ENCODE data around the gene GPR157. TPM values are rescaled to one million over a fixed set of nuclear protein-coding genes. Genes with fewer than 3 reads are reported as not detected.
"Not testable (repeated sequence)": the region's sequence is repeated elsewhere in the genome, so short reads cannot be mapped to it uniquely, and the experiment has no call there.

Gene GPR157
- total RNA-seq, 6 donors from 2014 or later = 12.0 to 26.5 (median 16.7) TPM

GRCh38 chr1:9149151-9149550 lies 20.2 kb upstream of the GPR157 start:
- Histone ChIP-seq H3K4me3 (no peak overlapping the region), H3K27ac (peak overlapping the region; percentile 74 to 82 (median 80)), H3K27me3 (no peaks in the 10 kb centered on the region), H3K9me3 (no peaks in the 10 kb centered on the region), H3K36me3 (no peaks in the 10 kb centered on the region), H3K4me1 (peaks cover 16 to 30% (median 24%) of the 10 kb centered on the region in 4 donors)
- TF ChIP-seq EP300 (IDR thresholded peaks at IDR 0.05) (no peak), POLR2AphosphoS5 (IDR thresholded peaks at IDR 0.05) (no peak), POLR2A (IDR thresholded peaks at IDR 0.05) (no peak)
- ATAC-seq (ENCODE audit: low FRiP score in 2 of 2) = no peak
- WGBS, 2 donors = 82 to 85% methylated on average over 3 of the region's 3 CpGs
- DNase-seq = peak in 1 of 2 donors; percentile 60

GRCh38 chr1:9146156-9146555 lies 17.3 kb upstream of the GPR157 start:
- 62% methylated on average over 8 of the region's 8 CpGs for WGBS, 2 donors
- H3K4me1 ChIP-seq = peaks cover 19 to 29% (median 21%) of the 10 kb centered on the region in 4 donors
- no peaks in the 10 kb centered on the region for H3K9me3 ChIP-seq
- ATAC-seq (ENCODE audit: low FRiP score in 2 of 2) (no peak), DNase-seq (no peak)
- H3K27ac ChIP-seq = no peak overlapping the region
- no peaks in the 10 kb centered on the region for H3K27me3 ChIP-seq
- no peaks in the 10 kb centered on the region for H3K36me3 ChIP-seq
- no peak overlapping the region for H3K4me3 ChIP-seq
- TF ChIP-seq POLR2A (IDR thresholded peaks at IDR 0.05) (no peak), CTCF (IDR thresholded peaks at IDR 0.05) (no peak), EP300 (IDR thresholded peaks at IDR 0.05) (no peak), POLR2AphosphoS5 (IDR thresholded peaks at IDR 0.05) (no peak)

GRCh38 chr1:9145714-9146113 lies 16.8 kb upstream of the GPR157 start:
- 84 to 87% methylated on average over 5 of the region's 5 CpGs for WGBS, 2 donors

GRCh38 chr1:9145021-9145668 lies 16.2 kb upstream of the GPR157 start:
- H3K4me1 ChIP-seq = peaks cover 10 to 22% (median 16%) of the 10 kb centered on the region in 4 donors
- DNase-seq = peak in 1 of 2 donors; percentile 66
- no peak for ATAC-seq (ENCODE audit: low FRiP score in 2 of 2)
- no peaks in the 10 kb centered on the region for H3K27me3 ChIP-seq
- H3K27ac ChIP-seq = no peak overlapping the region
- WGBS, 2 donors = 78 to 90% methylated on average over 8 to 17 of the region's 17 CpGs
- H3K9me3 ChIP-seq = no peaks in the 10 kb centered on the region
- TF ChIP-seq EP300 (IDR thresholded peaks at IDR 0.05) = no peak
- no peak for TF ChIP-seq CTCF (IDR thresholded peaks at IDR 0.05)
- no peak for TF ChIP-seq POLR2A (IDR thresholded peaks at IDR 0.05)
- no peak for TF ChIP-seq POLR2AphosphoS5 (IDR thresholded peaks at IDR 0.05)
- no peaks in the 10 kb centered on the region for H3K36me3 ChIP-seq
- H3K4me3 ChIP-seq = no peak overlapping the region

More at GRCh38 chr1:9145714-9146113, 16.8 kb upstream of the GPR157 start:
- Histone ChIP-seq H3K9me3 (no peaks in the 10 kb centered on the region), H3K4me1 (peaks cover 16 to 27% (median 20%) of the 10 kb centered on the region in 4 donors), H3K27ac (no peak overlapping the region), H3K36me3 (no peaks in the 10 kb centered on the region), H3K4me3 (no peak overlapping the region), H3K27me3 (no peaks in the 10 kb centered on the region)
- ATAC-seq (ENCODE audit: low FRiP score in 2 of 2) = no peak
- DNase-seq = no peak
- TF ChIP-seq POLR2A (IDR thresholded peaks at IDR 0.05) (no peak), EP300 (IDR thresholded peaks at IDR 0.05) (no peak), CTCF (IDR thresholded peaks at IDR 0.05) (no peak), POLR2AphosphoS5 (IDR thresholded peaks at IDR 0.05) (no peak)

GRCh38 chr1:9144494-9144893 lies 15.6 kb upstream of the GPR157 start:
- H3K9me3 ChIP-seq; H3K4me3 ChIP-seq; H3K36me3 ChIP-seq; H3K27ac ChIP-seq; ATAC-seq (ENCODE audit: low FRiP score in 2 of 2); H3K27me3 ChIP-seq: not testable (repeated sequence)
- DNase-seq = peak in 1 of 2 donors; percentile 69
- WGBS, 2 donors = 94 to 97% methylated on average over 6 to 7 of the region's 7 CpGs
- peaks cover 4 to 15% (median 9%) of the 10 kb centered on the region in 4 donors for H3K4me1 ChIP-seq

GRCh38 chr1:9143250-9143649 lies 14.3 kb upstream of the GPR157 start:
- no peak for TF ChIP-seq EP300 (IDR thresholded peaks at IDR 0.05)
- peak; percentile 46 to 65 for TF ChIP-seq POLR2AphosphoS5 (IDR thresholded peaks at IDR 0.05)
- peak in 1 of 4 donors; percentile 49 for TF ChIP-seq POLR2A (IDR thresholded peaks at IDR 0.05)
- Histone ChIP-seq H3K9me3 (no peaks in the 10 kb centered on the region), H3K27me3 (no peaks in the 10 kb centered on the region), H3K4me1 (peaks cover 0 to 12% (median 6%) of the 10 kb centered on the region in 4 donors), H3K4me3 (no peak overlapping the region), H3K27ac (peak overlapping the region; percentile 9 to 58 (median 55)), H3K36me3 (no peaks in the 10 kb centered on the region)
- peak; percentile 52 to 76 for ATAC-seq (ENCODE audit: low FRiP score in 2 of 2)
- 52 to 62% methylated on average over 7 of the region's 7 CpGs for WGBS, 2 donors
- DNase-seq = peak in 1 of 2 donors; percentile 66

Data from upper lobe of left lung (tissue), 6 donors.